Activated T-cell treated with anti-CD3 and anti-CD28 coated beads for 1 hour (primary cell): ENCODE measurements around the gene TRPM2.

Experiments used
- DNase-seq: peaks from one replicate; pipeline ENCODE4 v3.0.0-alpha.2; 2020; ENCODE audit warnings: low read depth

Gene TRPM2

DNA sequence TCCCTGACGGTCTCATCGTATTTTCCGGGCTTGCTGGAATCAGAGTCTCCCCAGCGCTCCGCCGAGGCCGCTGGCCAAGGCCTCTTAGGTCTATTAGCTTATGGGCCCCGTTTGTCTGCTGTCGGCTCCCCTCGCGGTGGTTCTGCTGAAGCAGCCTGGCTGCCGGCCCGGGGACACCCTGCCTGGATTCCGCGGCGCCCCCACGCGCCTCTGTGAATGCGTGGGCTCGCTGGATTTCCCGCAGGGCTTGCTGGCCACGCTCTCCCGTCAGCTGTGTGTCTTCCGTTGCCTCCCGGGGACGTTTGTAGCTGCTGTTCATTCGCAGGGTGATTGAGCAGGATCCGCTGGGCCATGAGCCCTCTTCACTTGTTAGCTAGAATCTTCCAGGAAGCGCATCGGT is 110.3 kb downstream of the TRPM2 start:
- no peak for DNase-seq

DNA sequence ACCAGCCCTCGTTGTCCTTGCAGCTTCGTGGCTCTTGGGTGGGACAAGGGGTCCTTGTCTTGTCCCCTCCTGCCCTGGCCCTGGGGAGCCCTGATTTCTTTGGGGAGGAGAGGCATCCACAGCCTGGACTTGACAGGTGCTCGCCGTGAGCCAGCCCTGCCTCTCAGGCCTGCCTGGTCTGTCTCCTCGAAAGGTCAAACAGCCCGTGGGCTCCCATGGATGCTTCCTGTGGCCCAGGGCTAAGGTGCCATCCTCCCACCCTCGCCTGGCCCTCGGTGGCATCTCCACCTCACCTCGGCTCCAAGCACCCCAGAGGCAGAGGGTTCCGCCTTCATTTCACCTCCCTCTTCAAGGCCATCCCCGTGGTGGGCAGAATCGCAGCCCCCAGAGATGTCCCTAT is 110.9 kb downstream of the TRPM2 start:
- DNase-seq = no peak

DNA sequence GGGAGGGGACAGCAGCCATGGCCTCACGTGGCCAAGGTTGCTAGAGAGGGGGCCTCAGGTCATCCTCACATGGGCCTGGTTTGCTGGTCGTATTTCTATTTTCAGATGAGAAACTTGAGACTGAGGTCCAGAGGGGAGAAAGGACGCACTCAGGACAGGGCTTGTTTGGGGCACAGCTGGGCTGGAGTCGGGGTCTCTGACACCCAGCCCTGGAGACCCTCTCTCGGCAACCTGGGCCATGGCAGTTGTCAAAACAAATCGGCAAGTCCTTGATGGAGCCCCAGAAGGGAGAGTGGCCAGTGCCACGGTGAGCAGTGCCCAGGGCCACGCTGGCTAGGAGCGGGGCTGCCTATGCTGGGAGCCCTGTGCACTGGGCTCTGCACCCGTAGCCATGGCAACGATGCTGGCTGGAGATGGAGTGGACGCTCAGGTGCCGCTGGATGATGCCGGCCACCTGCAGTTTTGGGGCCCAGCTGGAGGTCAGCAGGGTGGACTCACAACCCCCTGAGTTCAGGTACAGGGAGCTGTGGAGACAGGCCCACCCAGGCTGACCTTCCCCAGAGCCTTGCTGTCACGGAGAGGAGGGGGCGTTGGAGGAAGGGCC is 113.0 kb downstream of the TRPM2 start:
- DNase-seq = no peak

DNA sequence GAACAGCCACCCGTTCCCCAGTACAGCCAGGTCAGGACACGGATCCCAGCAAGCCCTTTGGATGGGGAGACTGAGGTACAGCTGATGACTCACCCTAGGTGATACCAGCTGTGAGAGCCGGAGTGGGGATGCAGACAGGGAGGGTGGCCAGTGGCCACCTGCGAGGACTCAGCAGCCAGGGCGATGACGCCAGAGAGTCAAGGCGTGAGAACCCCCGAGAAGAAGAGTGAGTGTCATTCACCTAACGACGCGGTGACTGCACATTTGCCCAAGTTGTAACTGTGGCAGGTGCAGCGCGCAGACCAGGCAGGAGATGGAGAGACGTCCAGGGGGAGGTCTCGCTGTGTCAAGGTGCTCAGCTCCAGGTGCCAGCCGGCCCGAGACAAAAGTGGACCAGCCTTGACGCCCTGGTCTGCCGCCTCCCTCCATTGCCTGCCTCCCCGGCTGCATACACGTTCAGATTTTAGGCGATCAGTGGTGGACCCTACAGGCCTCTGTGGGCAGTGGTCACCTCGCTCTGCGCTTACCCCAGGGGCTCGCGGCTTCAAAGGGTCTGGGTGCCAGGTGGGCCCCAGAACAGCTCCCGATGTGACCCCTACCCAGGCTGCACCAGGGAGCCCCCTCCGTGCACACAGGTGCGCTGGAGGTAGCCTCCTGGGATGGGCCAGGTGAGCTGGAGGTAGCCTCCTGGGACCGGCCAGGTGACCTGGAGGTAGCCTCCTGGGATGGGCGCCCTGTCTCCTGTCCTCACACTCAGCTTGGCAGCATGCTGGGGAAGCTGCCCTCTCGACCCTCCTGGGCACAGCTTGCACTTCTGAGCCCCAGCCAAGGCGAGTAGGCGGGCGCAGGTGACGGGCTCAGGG is 113.8 kb downstream of the TRPM2 start:
- no peak for DNase-seq

DNA sequence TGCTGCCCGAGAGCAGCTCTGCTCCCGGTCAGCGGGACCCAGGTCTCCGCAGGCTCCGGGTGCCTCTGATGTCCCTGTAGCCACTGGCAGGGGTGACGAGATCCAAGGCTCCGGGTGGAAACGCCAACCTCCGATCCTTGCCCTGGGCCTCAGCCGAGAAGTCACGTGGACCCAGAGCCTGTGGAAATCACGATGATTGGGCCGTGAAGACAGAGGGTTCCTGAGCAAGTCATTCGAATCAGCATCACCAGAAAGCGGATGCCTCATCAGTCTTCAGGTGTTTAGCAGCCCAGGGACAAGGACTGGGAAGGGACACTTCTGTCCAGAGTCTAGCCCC is 114.4 kb downstream of the TRPM2 start:
- DNase-seq = no peak

DNA sequence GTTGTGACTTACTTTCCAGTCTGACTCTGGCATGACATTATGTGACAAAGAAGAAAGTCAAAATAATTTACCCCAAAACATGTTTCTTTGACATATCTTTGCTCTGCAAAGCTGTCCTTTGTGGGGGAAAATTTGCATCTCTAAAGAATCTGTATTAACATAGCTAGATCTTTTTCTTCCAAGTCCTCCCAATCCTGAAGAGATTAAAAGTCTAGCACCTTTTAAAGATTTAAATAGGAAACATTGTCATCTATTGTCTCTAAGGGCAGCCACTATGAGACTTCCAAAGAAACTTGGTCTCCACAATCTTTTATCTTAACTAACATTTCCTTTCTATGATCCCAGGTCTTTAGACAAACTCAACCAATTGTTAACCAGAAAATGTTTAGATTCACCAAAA is 117.9 kb downstream of the TRPM2 start:
- no peak for DNase-seq

DNA sequence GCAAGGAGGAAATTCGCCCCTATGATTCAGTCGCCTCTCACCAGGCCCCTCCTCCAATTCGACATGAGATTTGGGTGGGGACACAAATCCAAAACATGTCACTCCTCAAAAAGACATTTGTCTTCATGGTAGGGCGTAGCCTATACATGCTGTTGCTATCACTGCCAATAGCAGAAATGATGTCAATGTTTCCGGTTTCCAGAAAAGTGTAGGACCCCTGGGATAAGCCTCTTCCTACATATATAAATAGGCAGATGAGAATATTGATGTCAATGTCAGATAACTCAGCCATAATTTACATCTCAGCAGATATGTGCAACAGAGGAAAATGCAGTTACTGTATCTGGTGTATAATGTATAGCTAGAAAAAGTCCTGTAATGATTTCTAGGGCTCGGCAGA is 118.6 kb downstream of the TRPM2 start:
- no peak for DNase-seq

DNA sequence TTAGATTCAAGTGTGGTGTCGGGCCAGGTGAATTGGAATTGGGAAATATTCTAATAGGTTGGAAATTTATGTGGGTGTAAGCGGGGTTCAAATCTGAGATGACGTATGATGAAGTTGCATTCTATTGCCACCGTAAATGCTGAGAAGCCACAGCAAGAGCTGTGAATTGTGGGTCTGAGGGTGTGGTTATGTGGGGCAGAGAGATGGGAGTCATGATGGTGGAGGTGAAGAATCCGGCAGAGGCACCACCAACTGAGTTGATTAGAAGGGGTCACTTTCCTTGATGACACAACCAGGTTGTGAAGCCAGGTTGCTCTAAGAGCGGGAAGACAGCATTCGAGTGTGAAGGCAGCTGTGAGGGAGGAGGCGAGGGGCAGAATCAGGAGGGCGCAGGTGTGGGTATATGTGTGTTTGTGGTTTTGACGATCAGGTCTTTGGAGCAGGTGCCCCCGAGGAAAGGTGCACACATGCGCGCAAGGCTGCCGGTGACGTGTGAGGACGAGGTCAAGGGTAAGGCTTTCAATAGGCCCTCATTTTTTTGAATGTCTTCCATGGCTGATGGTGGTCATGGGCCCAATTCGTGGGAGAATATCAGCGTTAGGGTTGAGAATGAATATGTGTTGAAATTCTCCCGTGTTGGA is 120.6 kb downstream of the TRPM2 start:
- no peak for DNase-seq

DNA sequence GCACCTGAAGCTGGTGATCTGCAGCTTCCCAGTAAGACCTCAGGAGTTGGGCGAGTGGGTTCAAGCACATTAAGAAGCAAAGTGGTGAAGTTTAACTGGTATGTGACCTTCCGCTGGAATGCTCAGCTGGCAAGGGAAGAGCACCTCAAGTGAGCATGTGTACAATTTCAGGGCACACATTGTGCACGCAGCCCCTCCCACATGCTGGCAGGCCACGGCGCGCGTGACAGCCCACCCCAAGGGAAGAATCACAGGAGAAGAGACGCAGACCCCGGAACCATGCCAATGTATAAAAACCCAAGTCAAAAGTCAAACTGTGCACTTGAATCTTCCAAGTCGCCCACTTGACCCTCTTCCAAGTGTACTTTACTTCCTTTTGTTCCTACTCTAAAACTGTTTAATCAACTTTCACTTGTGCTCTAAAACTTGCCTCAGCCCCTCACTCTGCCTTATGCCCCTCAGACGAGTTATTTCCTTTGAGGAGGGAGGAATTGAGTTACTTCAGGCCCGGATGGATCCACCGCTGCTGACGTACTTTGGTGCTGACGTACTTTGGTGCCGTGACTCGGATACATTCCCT is 121.9 kb downstream of the TRPM2 start:
- no peak for DNase-seq

DNA sequence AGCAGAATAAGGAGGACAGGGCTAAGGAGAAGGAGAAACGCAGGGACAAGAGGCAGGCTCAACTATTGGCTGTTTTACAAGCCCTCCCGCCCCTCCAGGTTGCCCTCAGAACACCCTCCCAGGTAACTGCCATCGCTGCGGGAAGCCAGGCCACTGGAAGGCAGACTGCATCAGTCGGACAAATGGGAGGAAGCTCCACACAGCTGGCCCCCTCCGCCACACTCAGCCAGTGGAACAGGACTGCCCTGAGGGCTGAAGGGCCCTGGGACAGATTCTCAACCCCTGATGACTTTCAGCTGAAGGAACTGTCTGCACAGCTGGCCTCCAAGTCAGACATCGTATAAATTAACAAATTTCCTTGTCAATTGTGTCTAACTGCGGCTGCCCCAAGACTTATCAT is 123.7 kb downstream of the TRPM2 start:
- DNase-seq = no peak

DNA sequence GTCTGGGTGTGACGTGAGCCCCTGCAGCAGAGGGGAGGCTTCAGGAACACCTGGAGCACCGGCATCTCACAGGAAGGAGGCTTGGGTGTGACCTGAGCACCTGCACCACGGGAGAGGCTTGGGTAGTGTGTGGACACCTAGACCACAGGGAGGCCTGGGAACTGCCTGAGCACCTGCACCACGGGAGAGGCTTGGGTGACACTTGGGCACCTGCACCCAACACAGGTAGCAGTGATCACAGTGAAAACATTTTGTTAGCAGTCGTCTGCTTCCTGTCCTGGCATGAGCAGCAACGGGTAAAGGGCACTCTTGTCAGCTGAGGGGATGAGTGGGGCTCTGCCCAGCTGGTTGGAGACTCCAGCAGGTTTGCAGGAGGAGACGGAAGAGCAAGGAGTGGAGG is 124.3 kb downstream of the TRPM2 start:
- DNase-seq = no peak

DNA sequence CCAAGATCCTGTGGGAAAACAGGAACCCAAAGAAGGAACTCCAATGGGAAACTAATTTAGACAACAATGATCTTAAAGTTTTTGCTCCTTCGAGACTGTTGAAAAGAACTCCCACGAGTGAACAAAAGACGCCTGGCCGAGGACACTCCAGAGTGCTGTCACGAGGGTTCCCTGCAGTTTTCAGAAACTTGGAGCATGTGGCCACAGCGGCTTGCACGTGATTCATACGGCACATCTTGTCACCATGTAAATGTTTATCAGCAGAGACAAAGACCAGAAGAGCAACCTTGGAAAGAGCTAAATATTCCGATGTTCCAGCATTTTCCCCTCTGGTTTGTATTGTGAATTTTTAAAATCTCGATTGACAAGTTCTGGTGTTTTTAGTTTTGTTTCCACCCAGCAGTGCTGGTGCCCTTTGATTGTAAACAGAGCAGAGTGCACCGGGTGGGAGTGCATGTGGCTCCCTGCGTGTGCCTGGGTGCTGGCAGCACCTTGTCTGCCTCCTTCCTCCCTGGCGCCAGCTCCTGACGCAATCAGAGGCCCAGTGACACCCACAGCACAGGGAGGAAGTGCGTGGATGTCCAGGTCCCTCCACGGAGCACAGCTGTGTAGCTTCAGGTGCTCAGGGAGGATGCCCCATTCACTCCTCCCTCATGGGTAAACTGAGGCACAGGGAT is 124.8 kb downstream of the TRPM2 start:
- no peak for DNase-seq

DNA sequence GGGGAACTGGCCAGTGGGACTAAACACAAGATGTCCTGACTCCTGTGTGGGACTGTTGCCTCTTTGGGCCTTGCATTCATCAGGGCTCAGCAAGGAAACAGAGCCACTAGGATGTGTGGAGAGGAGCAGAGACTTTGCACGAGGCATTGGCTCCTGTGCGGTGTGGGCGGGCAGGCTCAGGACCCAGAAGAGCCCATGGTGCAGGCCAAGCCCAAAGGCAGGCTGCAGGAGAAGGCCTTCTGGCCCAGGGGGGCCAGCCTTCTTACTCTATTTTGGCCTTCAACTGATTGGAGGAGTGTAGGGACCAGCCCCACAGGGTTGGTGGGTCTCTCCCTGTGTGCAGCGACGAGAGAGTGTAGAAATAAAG is 125.4 kb downstream of the TRPM2 start:
- DNase-seq = no peak

DNA sequence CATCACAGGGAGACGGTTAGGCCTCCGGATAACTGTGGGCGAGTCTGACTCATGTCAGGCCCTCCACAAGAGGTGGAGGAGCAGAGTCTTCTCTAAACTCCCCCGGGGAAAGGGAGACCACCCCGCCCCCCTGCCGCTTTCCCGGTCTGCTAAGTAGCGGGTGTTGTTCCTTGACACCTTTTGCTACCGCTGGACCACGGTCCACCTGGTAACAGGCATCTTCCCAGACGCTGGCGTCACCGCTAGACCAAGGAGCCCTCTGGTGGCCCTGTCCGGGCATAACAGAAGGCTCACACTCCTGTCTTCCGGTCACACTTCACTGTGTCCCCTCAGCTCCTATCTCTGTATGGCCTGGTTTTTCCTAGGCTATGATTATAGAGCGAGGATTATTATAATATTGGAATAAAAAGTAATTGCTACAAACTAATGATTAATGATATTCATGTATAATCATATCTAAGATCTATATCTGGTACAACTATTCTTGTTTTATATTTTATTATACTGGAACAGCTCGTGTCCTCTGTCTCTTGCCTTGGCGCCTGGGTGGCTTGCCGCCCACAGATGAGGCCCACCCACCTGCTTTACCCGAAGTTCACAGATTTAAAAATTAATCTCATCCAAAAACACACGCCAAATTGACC is 126.3 kb downstream of the TRPM2 start:
- DNase-seq = peak; percentile 25

DNA sequence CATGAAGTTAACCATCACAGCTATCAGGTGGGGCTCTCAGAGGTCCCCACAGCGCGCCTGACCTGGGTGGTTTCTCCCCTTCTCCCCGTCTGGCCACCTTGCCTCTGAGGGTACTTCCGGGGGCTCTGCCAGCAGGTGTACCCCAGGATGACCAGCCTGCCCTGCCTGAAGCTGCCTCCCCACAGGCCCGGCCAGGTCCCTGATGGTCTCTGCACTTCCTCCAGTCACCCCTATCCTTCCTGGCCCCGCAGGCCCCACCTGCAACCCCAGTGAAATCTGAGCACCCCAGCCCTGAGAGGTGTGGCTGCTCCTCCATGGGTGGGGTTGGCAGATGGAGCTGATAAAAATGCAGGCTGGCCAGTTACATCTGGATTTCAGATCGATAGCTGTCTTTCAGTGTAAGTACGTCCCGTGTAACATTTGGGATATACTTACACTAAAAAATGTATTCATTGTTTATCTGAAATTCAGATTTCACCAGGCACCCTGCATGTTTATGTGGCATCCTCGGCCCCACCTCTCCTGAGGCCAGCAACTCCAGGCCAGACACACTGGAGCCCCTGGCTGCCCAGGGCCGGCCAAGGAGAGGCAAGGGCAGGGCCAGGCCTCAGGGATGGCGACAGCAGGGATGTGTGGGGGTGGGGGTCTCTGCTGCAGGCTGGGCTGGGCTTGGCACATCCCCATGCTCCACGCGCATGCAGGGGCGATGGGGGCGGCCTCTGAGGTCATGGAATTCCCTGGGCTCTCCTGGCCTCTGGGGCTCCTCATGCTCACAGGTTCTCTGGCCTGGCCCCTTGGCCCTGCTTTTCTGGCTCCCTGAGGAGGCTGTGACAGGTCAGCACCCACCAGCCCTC is 127.0 kb downstream of the TRPM2 start:
- DNase-seq = no peak

DNA sequence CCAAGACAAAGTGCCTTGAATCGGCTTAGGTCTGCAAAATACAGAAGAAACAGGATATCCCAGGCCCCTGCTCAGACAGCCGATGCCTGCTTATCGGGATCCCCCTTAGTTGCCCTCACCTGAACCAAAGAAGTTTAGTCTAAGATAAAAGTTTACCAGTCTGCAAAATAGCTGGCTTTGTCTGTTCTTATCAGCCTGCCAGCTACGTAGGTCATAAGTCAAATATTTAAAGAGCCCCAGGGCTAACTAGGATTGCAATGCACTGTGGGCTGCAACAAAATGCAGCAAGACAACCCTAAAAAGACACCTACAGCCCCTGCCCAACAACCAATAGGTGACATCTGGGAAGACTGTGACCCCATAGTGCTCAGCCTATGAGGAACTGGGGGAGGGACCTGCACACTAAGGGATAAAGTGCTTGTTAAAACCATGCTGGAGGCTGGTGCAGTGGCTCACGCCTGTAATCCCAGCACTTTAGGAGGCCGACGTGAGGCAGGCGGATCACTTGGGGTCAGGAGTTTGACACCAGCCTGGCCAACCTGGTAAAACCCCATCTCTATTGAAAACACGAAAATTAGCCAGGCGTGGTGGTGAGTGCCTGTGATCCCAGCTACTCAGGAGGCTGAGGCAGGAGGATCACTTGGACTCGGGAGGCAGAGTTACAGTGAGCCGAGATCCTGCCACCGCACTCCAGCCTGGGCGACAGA is 129.3 kb downstream of the TRPM2 start:
- no peak for DNase-seq

DNA sequence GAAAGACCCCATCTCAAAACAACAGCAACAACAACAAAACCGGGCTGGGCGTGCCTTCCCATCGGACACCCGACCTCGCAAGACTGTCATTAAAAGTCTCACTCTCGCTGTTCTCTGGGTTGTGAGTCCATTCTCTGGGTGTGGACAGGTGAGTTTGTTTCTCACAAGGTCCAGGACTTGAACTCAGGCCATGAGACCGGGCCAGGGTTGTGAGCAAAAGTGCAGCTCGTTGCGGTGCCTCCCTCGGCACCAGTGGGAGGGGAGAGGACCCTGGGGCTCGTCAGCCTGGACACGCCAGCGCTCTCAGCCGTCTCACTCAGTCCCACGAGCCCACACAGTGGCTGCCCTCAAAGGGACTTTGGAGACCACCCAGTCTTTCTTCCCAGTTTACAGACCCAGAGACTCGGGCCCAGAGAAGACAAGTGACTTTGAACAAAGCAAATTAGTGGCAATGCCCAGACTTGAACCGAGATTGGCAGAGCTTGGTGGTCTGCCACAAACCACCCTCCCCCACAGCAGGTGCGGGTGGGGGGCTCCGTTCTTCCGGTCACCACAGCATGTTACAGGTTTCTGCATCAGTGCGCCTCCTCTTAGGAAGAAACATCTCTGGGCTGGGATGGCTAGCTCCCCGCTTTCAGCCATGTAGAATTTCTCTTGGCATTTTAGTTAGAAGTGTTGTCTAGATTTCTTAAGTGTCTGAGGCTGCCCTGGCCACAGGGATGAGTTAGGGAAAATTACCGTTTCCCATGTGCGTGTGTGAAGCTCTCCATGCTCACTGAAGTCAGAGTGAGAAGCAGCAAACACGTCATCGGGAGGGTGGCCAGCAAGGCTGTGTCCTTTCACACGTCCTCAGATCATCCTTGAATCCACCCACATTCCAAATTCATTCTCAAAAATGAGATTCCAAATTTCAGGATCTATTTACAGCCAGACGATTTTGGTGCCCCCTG is 130.1 kb downstream of the TRPM2 start:
- no peak for DNase-seq

DNA sequence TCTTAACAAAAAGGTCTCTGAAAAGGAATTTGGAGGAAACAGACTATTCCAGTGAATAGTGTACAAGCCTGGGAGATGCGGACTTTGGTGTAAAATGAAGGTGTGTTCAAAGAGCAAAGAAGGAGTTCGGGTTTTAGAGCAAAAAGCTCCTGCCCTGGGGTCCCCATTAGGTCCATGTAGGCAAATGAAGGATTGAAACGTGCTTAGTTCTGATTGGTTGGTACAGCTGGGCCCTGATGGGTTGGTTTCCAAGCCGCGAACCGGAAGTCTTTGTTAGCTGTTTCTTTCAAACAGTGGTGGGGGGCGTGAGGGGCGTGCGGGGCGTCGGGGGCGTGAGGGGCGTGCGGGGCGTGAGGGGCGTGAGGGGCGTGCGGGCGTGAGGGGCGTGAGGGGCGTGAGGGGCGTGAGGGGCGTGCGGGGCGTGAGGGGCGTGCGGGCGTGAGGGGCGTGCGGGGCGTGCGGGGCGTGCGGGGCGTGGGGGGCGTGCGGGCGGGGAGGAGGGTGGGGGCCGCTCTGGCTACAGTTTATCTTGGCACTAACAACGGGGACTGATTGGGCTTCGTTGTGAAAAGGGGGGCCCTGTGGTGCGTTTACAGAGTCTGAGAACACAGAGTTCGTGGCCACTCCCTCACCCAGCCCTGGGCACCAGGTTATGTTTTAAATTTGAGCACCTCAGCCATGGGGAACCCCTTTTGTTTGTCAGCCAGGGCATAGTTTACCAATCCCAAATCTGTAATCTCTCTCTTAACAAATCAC is 131.3 kb downstream of the TRPM2 start:
- no peak for DNase-seq
